Large intestine (tissue), 3 donors: ENCODE data around the gene SPOCD1. TPM values are rescaled to one million over a fixed set of nuclear protein-coding genes. Genes with fewer than 3 reads are reported as not detected.
A peak's percentile ranks its signal among the peaks of the same experiment; 100 is the strongest.

ENCODE experiments used
- DNase-seq, 2 donors: peaks; one replicate each; pipeline versions ENCODE4 v3.0.0 to v3.0.0-alpha.2; 2013
- H3K27ac ChIP-seq: one replicate; pipeline ENCODE4 v1.5.1; 2013; ENCODE audit warnings: low read length
- H3K27me3 ChIP-seq: 2 replicates; pipeline ENCODE4 v1.6.1; 2013; ENCODE audit warnings: low read length; ENCODE audit not compliant: control insufficient read depth, insufficient read depth
- H3K36me3 ChIP-seq: 2 replicates; pipeline ENCODE4 v1.6.1; 2013; ENCODE audit warnings: low read length; ENCODE audit not compliant: control insufficient read depth, insufficient read depth
- H3K4me1 ChIP-seq: one replicate; pipeline ENCODE4 v1.6.1; 2013; ENCODE audit warnings: low read length; ENCODE audit not compliant: control insufficient read depth, insufficient read depth
- H3K4me3 ChIP-seq: one replicate; pipeline ENCODE4 v1.5.1; 2013; ENCODE audit warnings: low read length
- H3K9me3 ChIP-seq: one replicate; pipeline ENCODE4 v1.6.1; 2013; ENCODE audit warnings: mild to moderate bottlenecking, low read depth, low read length, moderate library complexity; ENCODE audit not compliant: control insufficient read depth
- WGBS: methylation state at CpG from one replicate; pipeline ENCODE4 v1.1.5; 2013; ENCODE audit warnings: low lambda C conversion rate; ENCODE audit not compliant: insufficient coverage; 5-methylcytosine and 5-hydroxymethylcytosine counted together
- polyA plus RNA-seq: library from polyadenylated mRNA; unstranded; fragments of 120-200 nt; gene quantifications from one replicate; pipeline ENCODE4 v1.2.1, GENCODE V29; 2013

Gene SPOCD1
- polyA plus RNA-seq, 1 donor: 1.2 TPM

DNA sequence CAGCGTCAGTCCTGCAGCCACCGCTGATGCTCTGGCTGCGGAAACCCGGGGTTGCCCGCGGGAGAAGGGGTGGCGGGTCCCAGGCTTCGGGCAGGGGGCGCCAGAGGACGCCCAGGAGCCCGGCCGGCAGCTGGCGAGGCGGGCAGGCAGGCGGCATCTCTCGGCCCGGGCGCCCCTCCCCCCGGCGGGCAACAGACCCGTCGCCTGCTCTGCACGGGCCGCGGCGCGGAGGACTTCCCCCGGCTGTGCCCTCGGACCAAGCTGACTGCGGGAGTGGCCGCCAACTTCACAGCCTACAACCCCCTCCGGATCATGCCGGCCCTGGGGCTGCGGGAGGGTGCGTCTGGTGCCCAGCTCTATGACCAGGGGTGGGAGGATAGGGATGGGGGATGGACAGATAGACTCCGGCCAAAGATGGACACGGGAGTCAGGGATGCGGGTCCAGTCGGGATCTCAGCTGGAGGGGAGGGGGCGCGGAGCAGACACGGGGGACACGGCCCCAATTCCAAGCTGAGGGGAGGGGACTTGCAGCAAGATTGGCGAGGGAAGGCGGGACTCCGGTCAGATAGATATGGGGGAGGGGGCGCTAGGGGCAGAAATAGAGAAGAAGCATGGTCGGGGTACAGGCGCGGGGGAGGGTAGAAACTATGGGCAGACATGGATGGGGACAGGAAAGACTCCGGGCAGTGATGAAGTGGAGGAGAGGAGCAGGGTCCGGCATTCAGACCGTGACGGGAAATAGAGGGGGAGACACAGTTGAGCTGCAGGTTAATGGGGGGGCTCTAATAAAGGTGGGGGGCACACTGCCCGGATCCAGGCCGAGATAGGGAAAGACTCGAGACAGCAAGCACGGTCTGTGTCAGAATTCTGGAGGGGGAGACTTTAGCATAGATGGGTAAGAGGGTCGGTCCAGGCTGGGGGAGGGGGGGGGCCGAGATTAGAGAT, 52.8 kb downstream of the SPOCD1 start:
- H3K27me3 ChIP-seq: peaks cover 35% of the 10 kb centered on the region
- no peaks in the 10 kb centered on the region for H3K36me3 ChIP-seq
- H3K4me1 ChIP-seq: peaks cover 45% of the 10 kb centered on the region
- peak in 1 of 2 donors; percentile 73 for DNase-seq
- no peaks in the 10 kb centered on the region for H3K9me3 ChIP-seq
- no CpG with 5 or more reads among the region's 60 CpGs for WGBS
- H3K27ac ChIP-seq: no peak overlapping the region
- H3K4me3 ChIP-seq: peak overlapping the region; percentile 51

GRCh38 chr1:31762323-31762722, 53.5 kb downstream of the SPOCD1 start:
- no peaks in the 10 kb centered on the region for H3K36me3 ChIP-seq
- no peak for DNase-seq
- peak overlapping the region; percentile 21 for H3K27ac ChIP-seq
- peaks cover 35% of the 10 kb centered on the region for H3K27me3 ChIP-seq
- H3K9me3 ChIP-seq: no peaks in the 10 kb centered on the region
- no CpG with 5 or more reads among the region's 7 CpGs for WGBS
- H3K4me1 ChIP-seq: peaks cover 45% of the 10 kb centered on the region
- H3K4me3 ChIP-seq: peak overlapping the region; percentile 10

DNA sequence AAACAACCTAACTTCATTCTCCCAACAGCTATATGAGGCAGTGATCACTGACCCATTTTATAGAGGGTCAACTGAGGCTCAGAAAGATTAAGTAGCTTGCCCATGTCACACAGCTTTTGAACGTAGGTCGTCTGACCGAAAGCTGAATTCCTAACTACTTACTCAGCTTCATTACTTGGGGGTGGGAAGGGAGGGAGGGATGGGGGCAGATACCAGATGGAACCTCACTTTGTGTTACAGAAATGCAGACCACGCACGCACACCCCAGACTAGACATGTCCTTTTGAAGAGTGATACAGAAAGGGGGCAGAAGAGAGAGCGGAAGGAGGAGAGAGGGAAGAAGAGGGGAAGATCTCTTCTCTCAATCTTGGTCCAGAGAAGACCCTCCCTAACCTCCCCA, 53.9 kb downstream of the SPOCD1 start:
- Histone ChIP-seq H3K27me3 (peaks cover 35% of the 10 kb centered on the region), H3K4me3 (no peak overlapping the region)
- no CpG with 5 or more reads among the region's 6 CpGs for WGBS

GRCh38 chr1:31760471-31761470, 55.1 kb downstream of the SPOCD1 start:
- Histone ChIP-seq H3K36me3 (no peaks in the 10 kb centered on the region), H3K27me3 (peaks cover 35% of the 10 kb centered on the region), H3K4me3 (peak overlapping the region; percentile 62), H3K9me3 (peaks cover 3% of the 10 kb centered on the region), H3K27ac (peak overlapping the region; percentile 65), H3K4me1 (peaks cover 45% of the 10 kb centered on the region)
- DNase-seq: peak in 1 of 2 donors; percentile 85
- no CpG with 5 or more reads among the region's 63 CpGs for WGBS

More for the DNA sequence above, 53.9 kb downstream of the SPOCD1 start:
- Histone ChIP-seq H3K36me3 (no peaks in the 10 kb centered on the region), H3K27ac (peak overlapping the region; percentile 21), H3K4me1 (peaks cover 45% of the 10 kb centered on the region), H3K9me3 (no peaks in the 10 kb centered on the region)
- no peak for DNase-seq

GRCh38 chr1:31759298-31760023, 56.4 kb downstream of the SPOCD1 start:
- Histone ChIP-seq H3K36me3 (no peaks in the 10 kb centered on the region), H3K27ac (peak overlapping the region; percentile 11), H3K4me3 (peak overlapping the region; percentile 62), H3K4me1 (peaks cover 44% of the 10 kb centered on the region), H3K9me3 (peaks cover 3% of the 10 kb centered on the region), H3K27me3 (peaks cover 28% of the 10 kb centered on the region)
- no CpG with 5 or more reads among the region's 10 CpGs for WGBS
- peak in 1 of 2 donors; percentile 80 for DNase-seq

DNA sequence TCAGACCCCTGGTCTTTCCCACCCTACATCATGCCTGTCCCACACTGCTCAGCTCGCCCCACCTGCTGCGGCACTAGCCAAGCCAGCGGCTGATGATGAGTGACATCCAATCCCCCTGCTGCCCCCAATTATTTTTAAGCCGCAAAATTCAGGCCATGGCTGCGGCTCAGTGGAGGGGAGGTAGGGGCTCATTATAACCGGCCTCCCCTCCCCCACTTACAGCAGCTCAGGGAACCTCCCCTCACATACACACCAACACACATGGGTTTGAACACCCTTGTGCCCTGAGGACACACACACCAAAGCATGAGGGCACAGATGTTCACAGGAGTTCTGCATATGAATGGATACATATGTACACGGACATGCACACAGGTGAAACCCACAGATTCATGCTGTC, 57.0 kb downstream of the SPOCD1 start:
- H3K27ac ChIP-seq: no peak overlapping the region
- H3K4me3 ChIP-seq: no peak overlapping the region
- peaks cover 50% of the 10 kb centered on the region for H3K4me1 ChIP-seq
- no peaks in the 10 kb centered on the region for H3K36me3 ChIP-seq
- no peak for DNase-seq
- H3K9me3 ChIP-seq: peaks cover 3% of the 10 kb centered on the region
- peaks cover 26% of the 10 kb centered on the region for H3K27me3 ChIP-seq
- no CpG with 5 or more reads among the region's 7 CpGs for WGBS

GRCh38 chr1:31757989-31758388, 57.8 kb downstream of the SPOCD1 start:
- Histone ChIP-seq H3K27ac (no peak overlapping the region), H3K9me3 (peaks cover 3% of the 10 kb centered on the region), H3K36me3 (no peaks in the 10 kb centered on the region), H3K4me1 (peaks cover 51% of the 10 kb centered on the region), H3K27me3 (peaks cover 19% of the 10 kb centered on the region), H3K4me3 (no peak overlapping the region)
- whole genome bisulfite sequencing: no CpG with 5 or more reads among the region's 6 CpGs
- DNase-seq: no peak

GRCh38 chr1:31757204-31757679, 58.6 kb downstream of the SPOCD1 start:
- peaks cover 3% of the 10 kb centered on the region for H3K9me3 ChIP-seq
- H3K4me3 ChIP-seq: no peak overlapping the region
- H3K27ac ChIP-seq: no peak overlapping the region
- no peak for DNase-seq
- no peaks in the 10 kb centered on the region for H3K36me3 ChIP-seq
- WGBS: no CpG with 5 or more reads among the region's 8 CpGs
- H3K4me1 ChIP-seq: peaks cover 54% of the 10 kb centered on the region
- peaks cover 13% of the 10 kb centered on the region for H3K27me3 ChIP-seq

- no peak overlapping the region for H3K4me3 ChIP-seq
- WGBS: no CpG with 5 or more reads among the region's 13 CpGs
- H3K4me1 ChIP-seq: peaks cover 56% of the 10 kb centered on the region
- DNase-seq: no peak
- no peaks in the 10 kb centered on the region for H3K36me3 ChIP-seq
- peaks cover 3% of the 10 kb centered on the region for H3K9me3 ChIP-seq
- peaks cover 6% of the 10 kb centered on the region for H3K27me3 ChIP-seq
- no peak overlapping the region for H3K27ac ChIP-seq
Measured at GRCh38 chr1:31756578-31756977, 59.2 kb downstream of the SPOCD1 start.
